ENCODE measurements around the gene CCDC122.

Gene CCDC122

GRCh38 chr13:43850873-43851272 lies 28.7 kb downstream of the CCDC122 start:
- H3K27ac ChIP-seq (ENCODE audit: low read length) = no peak overlapping the region
- H3K9me3 ChIP-seq (ENCODE audit: insufficient read depth, low read length) = peaks cover 20% of the 10 kb centered on the region
- H3K4me1 ChIP-seq (ENCODE audit: low read length) = no peaks in the 10 kb centered on the region
- H3K4me3 ChIP-seq (ENCODE audit: low read length) = no peak overlapping the region
- H3K79me2 ChIP-seq (ENCODE audit: low read length) = no peaks in the 10 kb centered on the region
- H4K20me1 ChIP-seq (ENCODE audit: insufficient read depth, low read length) = no peaks in the 10 kb centered on the region
- TF ChIP-seq, protein P1, sequence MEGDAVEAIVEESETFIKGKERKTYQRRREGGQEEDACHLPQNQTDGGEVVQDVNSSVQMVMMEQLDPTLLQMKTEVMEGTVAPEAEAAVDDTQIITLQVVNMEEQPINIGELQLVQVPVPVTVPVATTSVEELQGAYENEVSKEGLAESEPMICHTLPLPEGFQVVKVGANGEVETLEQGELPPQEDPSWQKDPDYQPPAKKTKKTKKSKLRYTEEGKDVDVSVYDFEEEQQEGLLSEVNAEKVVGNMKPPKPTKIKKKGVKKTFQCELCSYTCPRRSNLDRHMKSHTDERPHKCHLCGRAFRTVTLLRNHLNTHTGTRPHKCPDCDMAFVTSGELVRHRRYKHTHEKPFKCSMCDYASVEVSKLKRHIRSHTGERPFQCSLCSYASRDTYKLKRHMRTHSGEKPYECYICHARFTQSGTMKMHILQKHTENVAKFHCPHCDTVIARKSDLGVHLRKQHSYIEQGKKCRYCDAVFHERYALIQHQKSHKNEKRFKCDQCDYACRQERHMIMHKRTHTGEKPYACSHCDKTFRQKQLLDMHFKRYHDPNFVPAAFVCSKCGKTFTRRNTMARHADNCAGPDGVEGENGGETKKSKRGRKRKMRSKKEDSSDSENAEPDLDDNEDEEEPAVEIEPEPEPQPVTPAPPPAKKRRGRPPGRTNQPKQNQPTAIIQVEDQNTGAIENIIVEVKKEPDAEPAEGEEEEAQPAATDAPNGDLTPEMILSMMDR (IDR thresholded peaks at IDR 0.05; ENCODE audit: low read depth, low read length) = no peak
- no peak for TF ChIP-seq EZH2phosphoT487 (IDR thresholded peaks at IDR 0.05; ENCODE audit: low read depth)
- H2AFZ ChIP-seq (ENCODE audit: low read depth, low read length) = no peak overlapping the region
- no peak overlapping the region for H3K9ac ChIP-seq (ENCODE audit: low read length)
- peaks cover 5% of the 10 kb centered on the region for H3K36me3 ChIP-seq (replicated peaks; ENCODE audit: low read depth, low read length)
- no peak overlapping the region for H3K4me2 ChIP-seq (ENCODE audit: low read length)
- no peaks in the 10 kb centered on the region for H3K27me3 ChIP-seq (ENCODE audit: low read depth, low read length)

DNA sequence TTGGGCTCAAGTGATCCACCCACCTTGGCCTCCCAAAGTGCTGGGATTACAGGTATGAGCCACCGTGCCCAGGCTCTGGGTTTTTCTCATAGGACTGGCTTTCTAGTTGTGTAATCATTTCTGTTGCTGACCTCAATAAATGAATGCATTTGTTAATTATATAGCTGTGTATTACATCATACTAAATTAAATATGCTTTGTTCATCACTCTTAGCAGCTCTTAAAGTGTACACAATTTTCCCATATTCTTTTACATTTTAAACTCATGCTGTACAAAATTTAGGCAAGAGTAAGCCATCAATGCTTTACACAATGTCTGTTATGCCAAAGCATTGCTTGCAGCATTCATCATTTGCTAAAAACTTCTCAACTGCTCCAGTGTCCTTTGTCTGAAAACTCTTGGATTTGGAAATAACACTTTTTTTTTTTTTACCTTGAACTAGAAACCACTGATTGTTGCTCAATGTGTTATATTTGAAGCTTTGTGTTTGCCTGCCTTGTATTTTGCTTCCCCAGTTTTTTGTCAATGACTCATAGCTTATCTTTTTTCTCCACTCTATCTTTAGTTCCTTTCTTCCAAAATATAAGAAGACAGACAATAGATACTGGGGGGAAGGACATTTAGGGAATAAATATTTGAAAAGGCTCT lies 31.4 kb downstream of the CCDC122 start:
- peaks cover 14% of the 10 kb centered on the region for H3K9me3 ChIP-seq (ENCODE audit: insufficient read depth, low read length)
- H4K20me1 ChIP-seq (ENCODE audit: insufficient read depth, low read length) = no peaks in the 10 kb centered on the region
- no peak for TF ChIP-seq EZH2phosphoT487 (IDR thresholded peaks at IDR 0.05; ENCODE audit: low read depth)
- TF ChIP-seq, protein P1 (IDR thresholded peaks at IDR 0.05; ENCODE audit: low read depth, low read length) = no peak
- no peaks in the 10 kb centered on the region for H3K79me2 ChIP-seq (ENCODE audit: low read length)
- H3K4me1 ChIP-seq (ENCODE audit: low read length) = no peaks in the 10 kb centered on the region
- no peak overlapping the region for H3K9ac ChIP-seq (ENCODE audit: low read length)
- H2AFZ ChIP-seq (ENCODE audit: low read depth, low read length) = no peak overlapping the region
- H3K36me3 ChIP-seq (replicated peaks; ENCODE audit: low read depth, low read length) = peaks cover 5% of the 10 kb centered on the region
- no peak overlapping the region for H3K4me2 ChIP-seq (ENCODE audit: low read length)
- H3K27ac ChIP-seq (ENCODE audit: low read length) = no peak overlapping the region
- H3K27me3 ChIP-seq (ENCODE audit: low read depth, low read length) = no peaks in the 10 kb centered on the region
- H3K4me3 ChIP-seq (ENCODE audit: low read length) = no peak overlapping the region

DNA sequence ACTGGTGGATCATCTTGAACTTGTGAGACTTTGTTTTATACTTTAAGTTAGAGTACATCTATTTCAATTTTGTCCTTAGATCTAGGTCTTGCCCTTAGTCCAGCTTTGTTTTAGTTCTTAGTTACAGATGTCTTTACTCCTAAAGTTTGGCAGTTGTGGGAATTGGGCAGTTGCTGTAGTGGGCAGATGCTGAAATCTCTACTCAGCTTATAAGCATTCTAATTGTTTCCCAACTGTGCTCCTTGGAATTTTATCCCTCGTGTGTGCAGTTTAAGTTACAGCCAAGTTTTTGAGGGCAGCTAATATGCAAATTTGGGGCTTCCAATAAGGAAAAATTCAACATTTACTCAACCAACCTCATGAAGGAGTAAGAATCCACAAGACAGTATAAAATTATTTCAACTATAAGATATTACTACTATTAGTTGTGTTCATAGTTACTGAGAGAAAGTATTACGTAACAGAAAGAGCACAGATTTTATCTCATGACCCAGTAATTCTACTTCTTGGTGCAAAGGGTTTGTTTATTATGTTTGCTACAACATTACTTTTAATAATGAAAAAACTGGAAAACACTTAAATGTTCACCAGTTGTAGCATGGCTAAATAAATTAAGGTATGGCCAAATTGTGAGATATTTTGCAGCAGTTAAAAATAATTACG lies 32.9 kb downstream of the CCDC122 start:
- Histone ChIP-seq H3K4me2 (ENCODE audit: low read length) (no peak overlapping the region), H3K4me1 (ENCODE audit: low read length) (no peaks in the 10 kb centered on the region), H3K27ac (ENCODE audit: low read length) (no peak overlapping the region), H3K9me3 (ENCODE audit: insufficient read depth, low read length) (peaks cover 10% of the 10 kb centered on the region; the same call in 1 of the 2 replicates), H4K20me1 (ENCODE audit: insufficient read depth, low read length) (no peaks in the 10 kb centered on the region), H2AFZ (ENCODE audit: low read depth, low read length) (no peak overlapping the region), H3K4me3 (ENCODE audit: low read length) (no peak overlapping the region), H3K79me2 (ENCODE audit: low read length) (no peaks in the 10 kb centered on the region), H3K27me3 (ENCODE audit: low read depth, low read length) (no peaks in the 10 kb centered on the region), H3K36me3 (replicated peaks; ENCODE audit: low read depth, low read length) (peaks cover 5% of the 10 kb centered on the region), H3K9ac (ENCODE audit: low read length) (no peak overlapping the region)
- TF ChIP-seq EZH2phosphoT487 (IDR thresholded peaks at IDR 0.05; ENCODE audit: low read depth) = no peak
- TF ChIP-seq, protein P1 (IDR thresholded peaks at IDR 0.05; ENCODE audit: low read depth, low read length) = no peak

GRCh38 chr13:43838909-43839308 lies 40.6 kb downstream of the CCDC122 start:
- TF ChIP-seq EZH2phosphoT487 (IDR thresholded peaks at IDR 0.05; ENCODE audit: low read depth) = no peak
- TF ChIP-seq, protein P1 (IDR thresholded peaks at IDR 0.05; ENCODE audit: low read depth, low read length) = no peak
- Histone ChIP-seq H3K9ac (ENCODE audit: low read length) (no peak overlapping the region), H3K27me3 (ENCODE audit: low read depth, low read length) (no peaks in the 10 kb centered on the region), H3K4me1 (ENCODE audit: low read length) (no peaks in the 10 kb centered on the region), H3K36me3 (replicated peaks; ENCODE audit: low read depth, low read length) (no peaks in the 10 kb centered on the region), H3K9me3 (ENCODE audit: insufficient read depth, low read length) (no peaks in the 10 kb centered on the region), H3K27ac (ENCODE audit: low read length) (no peak overlapping the region), H3K4me2 (ENCODE audit: low read length) (no peak overlapping the region), H3K4me3 (ENCODE audit: low read length) (no peak overlapping the region), H4K20me1 (ENCODE audit: insufficient read depth, low read length) (no peaks in the 10 kb centered on the region), H2AFZ (ENCODE audit: low read depth, low read length) (no peak overlapping the region), H3K79me2 (ENCODE audit: low read length) (no peaks in the 10 kb centered on the region)
